Measurements from ENCODE around the gene LRRK1. TPM values are rescaled to one million over a fixed set of nuclear protein-coding genes. Genes with fewer than 3 reads are reported as not detected.
A peak's percentile ranks its signal among the peaks of the same experiment; 100 is the strongest.
"Not testable (repeated sequence)": the region's sequence is repeated elsewhere in the genome, so short reads cannot be mapped to it uniquely, and the experiment has no call there.

Gene LRRK1
- total and polyA plus RNA-seq, 9 donors = 6.5 to 27.3 (median 17.5) TPM

GRCh38 chr15:101071651-101072050 is 152.5 kb downstream of the LRRK1 start:
- TF ChIP-seq POLR2A (IDR thresholded peaks at IDR 0.05) = no peak
- TF ChIP-seq, protein P1, sequence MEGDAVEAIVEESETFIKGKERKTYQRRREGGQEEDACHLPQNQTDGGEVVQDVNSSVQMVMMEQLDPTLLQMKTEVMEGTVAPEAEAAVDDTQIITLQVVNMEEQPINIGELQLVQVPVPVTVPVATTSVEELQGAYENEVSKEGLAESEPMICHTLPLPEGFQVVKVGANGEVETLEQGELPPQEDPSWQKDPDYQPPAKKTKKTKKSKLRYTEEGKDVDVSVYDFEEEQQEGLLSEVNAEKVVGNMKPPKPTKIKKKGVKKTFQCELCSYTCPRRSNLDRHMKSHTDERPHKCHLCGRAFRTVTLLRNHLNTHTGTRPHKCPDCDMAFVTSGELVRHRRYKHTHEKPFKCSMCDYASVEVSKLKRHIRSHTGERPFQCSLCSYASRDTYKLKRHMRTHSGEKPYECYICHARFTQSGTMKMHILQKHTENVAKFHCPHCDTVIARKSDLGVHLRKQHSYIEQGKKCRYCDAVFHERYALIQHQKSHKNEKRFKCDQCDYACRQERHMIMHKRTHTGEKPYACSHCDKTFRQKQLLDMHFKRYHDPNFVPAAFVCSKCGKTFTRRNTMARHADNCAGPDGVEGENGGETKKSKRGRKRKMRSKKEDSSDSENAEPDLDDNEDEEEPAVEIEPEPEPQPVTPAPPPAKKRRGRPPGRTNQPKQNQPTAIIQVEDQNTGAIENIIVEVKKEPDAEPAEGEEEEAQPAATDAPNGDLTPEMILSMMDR (IDR thresholded peaks at IDR 0.05) = no peak
- no peak for TF ChIP-seq EP300 (IDR thresholded peaks at IDR 0.05)
- peak in 1 of 5 donors; percentile 15 for DNase-seq
- WGBS, 3 donors = 95 to 98% (median 96%) methylated on average over 10 of the region's 10 CpGs
- no peaks in the 10 kb centered on the region for H3K27me3 ChIP-seq
- intact Hi-C loops (cut with DNase I) = no loop called here
- no peaks in the 10 kb centered on the region for H3K9me3 ChIP-seq
- H3K27ac ChIP-seq = no peak overlapping the region
- no peaks in the 10 kb centered on the region for H3K36me3 ChIP-seq
- H3K4me1 ChIP-seq (ENCODE audit: insufficient read depth) = peaks cover 13% of the 10 kb centered on the region
- H3K4me3 ChIP-seq = no peak overlapping the region

GRCh38 chr15:101072235-101072634 is 153.1 kb downstream of the LRRK1 start:
- H3K9me3 ChIP-seq; H3K4me3 ChIP-seq; DNase-seq; H3K27me3 ChIP-seq; H3K27ac ChIP-seq; intact Hi-C loops (cut with DNase I); H3K36me3 ChIP-seq: not testable (repeated sequence)
- H3K4me1 ChIP-seq (ENCODE audit: insufficient read depth) = peaks cover 13% of the 10 kb centered on the region
- 94 to 97% (median 97%) methylated on average over 4 of the region's 4 CpGs for WGBS, 3 donors

DNA sequence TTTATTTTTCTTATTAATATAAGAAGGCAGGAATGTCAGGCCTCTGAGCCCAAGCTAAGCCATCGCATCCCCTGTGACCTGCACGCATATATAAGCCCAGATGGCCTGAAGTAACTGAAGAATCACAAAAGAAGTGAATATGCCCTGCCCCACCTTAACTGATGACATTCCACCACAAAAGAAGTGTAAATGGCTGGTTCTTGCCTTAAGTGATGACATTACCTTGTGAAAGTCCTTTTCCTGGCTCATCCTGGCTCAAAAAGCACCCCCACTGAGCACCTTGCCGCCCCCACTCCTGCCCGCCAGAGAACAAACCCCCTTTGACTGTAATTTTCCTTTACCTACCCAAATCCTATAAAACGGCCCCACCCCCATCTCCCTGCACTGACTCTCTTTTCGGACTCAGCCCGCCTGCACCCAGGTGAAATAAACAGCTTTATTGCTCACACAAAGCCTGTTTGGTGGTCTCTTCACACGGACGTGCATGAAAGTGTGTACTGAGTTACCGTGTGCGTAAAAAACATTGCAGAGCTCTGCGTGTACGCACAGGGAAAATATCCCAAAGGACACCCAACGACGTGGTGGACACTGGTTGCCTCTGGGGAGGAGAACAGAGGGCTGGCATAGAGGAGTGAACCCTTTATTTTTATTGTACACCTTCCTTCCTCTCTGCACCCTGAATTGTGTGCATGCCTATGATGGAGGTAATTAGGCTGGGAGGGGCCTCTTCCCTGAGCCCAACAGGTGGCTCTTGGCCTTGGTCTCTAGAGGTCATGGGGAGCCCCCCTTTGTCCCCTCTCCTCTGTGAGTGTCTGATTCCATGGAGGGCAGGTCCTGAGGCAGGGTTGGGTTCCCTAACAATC is 158.9 kb downstream of the LRRK1 start:
- not testable (repeated sequence) for H3K27me3 ChIP-seq; H3K27ac ChIP-seq; DNase-seq; H3K36me3 ChIP-seq; H3K4me1 ChIP-seq (ENCODE audit: insufficient read depth); H3K9me3 ChIP-seq; H3K4me3 ChIP-seq
- intact Hi-C loops (cut with DNase I) = loop anchor here in 1 of 4 donors (1.0 kb wide), 1 partner anchor 57 kb away; no protein-coding TSS in a partner anchor
- 90 to 94% (median 91%) methylated on average over 15 of the region's 15 CpGs for WGBS, 3 donors

DNA sequence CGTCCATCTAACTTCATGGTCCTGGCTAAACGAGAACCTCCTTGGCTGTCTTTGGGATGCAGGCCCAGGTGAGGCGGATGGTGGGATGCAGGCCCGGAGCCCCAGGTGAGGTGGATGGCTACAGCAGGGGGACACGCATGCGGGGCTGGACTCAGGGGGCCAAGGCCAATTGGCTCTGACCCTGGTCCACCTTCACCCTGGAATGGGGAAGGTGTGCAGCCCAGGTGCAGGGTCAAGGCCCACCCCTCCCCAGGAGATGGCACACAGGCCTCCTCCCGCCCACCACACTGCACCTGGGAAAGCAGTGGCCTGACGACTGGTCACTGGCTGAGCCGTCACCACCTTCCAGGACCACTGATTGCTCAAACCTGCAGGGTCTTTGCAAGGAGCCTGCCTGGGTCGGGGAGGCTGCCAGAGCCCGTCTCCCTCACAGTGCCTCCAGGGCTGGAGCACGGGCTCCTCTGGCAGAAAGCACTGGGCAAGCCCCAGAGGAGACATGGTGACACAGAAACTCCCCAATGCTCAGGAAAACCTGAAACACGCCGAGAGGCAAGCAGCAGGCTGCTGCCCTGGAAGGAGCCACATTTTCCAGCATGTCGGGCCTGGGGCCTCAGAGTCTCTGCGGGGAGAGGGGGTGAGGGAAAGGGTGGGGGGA is 159.6 kb downstream of the LRRK1 start:
- Histone ChIP-seq H3K4me3 (no peak overlapping the region), H3K27me3 (no peaks in the 10 kb centered on the region), H3K4me1 (ENCODE audit: insufficient read depth) (peaks cover 2% of the 10 kb centered on the region), H3K9me3 (no peaks in the 10 kb centered on the region), H3K36me3 (no peaks in the 10 kb centered on the region), H3K27ac (no peak overlapping the region)
- TF ChIP-seq EP300 (IDR thresholded peaks at IDR 0.05) = no peak
- TF ChIP-seq, protein P1 (IDR thresholded peaks at IDR 0.05) = no peak
- TF ChIP-seq POLR2A (IDR thresholded peaks at IDR 0.05) = no peak
- peak in 1 of 5 donors; percentile 13 for DNase-seq
- WGBS, 3 donors = 88 to 97% (median 88%) methylated on average over 11 to 16 of the region's 16 CpGs
- intact Hi-C loops (cut with DNase I) = loop anchor here in 1 of 4 donors (1.0 kb wide), 1 partner anchor 57 kb away; no protein-coding TSS in a partner anchor

DNA sequence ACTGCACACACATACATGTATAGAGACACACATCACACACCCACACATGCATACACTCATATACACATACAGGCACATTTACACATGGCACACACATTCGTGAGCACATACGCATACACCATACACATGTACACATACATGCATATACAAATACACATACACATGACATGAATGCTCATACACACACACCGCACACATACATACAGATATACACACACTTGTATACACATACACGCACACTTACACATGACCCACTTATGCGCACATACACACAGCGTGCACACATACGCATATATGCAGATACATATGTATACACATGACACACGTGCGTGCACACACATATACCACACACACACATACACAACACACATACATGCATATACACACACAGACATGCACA is 162.7 kb downstream of the LRRK1 start:
- Histone ChIP-seq H3K9me3 (no peaks in the 10 kb centered on the region), H3K27ac (no peak overlapping the region), H3K27me3 (no peaks in the 10 kb centered on the region), H3K4me1 (ENCODE audit: insufficient read depth) (peaks cover 2% of the 10 kb centered on the region), H3K36me3 (no peaks in the 10 kb centered on the region), H3K4me3 (no peak overlapping the region)
- 96 to 97% (median 96%) methylated on average over 9 of the region's 9 CpGs for WGBS, 3 donors
- no peak for TF ChIP-seq POLR2A (IDR thresholded peaks at IDR 0.05)
- TF ChIP-seq, protein P1 (IDR thresholded peaks at IDR 0.05) = no peak
- no peak for DNase-seq
- intact Hi-C loops (cut with DNase I) = no loop called here

Measured in ovary (tissue), 9 donors.